HG03045 (cell line): ENCODE results near the gene KCNH2.
A peak's percentile ranks its signal among the peaks of the same experiment; 100 is the strongest.

Experiments used
- ATAC-seq: cut with Tn5 transposase; IDR thresholded peaks from one replicate; pipeline ENCODE4 v1.9.1; 2021; ENCODE audit warnings: mild to moderate bottlenecking, moderate library complexity; ENCODE audit not compliant: unreplicated experiment

The KCNH2 gene

DNA sequence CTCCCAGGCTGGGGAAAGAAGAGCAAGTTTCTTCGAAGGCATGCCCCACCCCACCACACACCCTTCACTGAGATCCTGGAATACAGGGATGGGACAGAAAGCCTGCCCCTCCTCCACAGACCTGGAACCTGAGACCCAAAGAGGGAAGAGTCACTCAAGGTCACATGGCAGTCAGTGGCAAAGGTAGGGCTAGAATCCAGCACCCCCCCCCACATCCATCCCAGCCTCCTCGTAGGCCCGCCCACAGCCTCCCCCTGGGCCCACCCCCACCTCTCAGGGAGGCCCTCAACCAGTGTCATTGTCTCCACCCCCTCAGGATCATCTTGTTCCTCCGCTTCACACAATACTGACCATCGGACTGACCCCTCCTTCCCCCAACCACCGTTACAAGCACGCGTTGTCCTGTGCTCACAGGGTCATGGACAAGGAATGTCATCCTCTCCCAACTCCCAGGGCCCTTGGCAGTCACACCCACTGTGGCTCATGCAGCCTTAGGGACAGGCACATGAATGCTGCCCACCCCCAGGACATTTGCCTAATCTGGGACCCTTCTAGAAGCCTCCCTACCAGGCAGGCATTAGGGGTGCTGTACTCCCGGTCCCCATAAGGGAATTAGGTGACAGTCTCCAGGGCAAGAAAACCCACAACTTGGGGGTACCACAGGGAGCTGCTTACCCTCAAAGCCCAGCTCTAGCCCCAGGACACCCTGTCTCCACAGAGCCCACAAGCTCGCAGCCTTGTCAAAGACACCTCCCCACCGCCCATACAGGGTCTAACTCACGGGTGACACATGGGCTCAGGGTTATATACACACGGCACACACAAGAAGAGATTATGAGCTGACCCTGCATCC, 1.4 kb downstream of the KCNH2 start:
- ATAC-seq = no peak

DNA sequence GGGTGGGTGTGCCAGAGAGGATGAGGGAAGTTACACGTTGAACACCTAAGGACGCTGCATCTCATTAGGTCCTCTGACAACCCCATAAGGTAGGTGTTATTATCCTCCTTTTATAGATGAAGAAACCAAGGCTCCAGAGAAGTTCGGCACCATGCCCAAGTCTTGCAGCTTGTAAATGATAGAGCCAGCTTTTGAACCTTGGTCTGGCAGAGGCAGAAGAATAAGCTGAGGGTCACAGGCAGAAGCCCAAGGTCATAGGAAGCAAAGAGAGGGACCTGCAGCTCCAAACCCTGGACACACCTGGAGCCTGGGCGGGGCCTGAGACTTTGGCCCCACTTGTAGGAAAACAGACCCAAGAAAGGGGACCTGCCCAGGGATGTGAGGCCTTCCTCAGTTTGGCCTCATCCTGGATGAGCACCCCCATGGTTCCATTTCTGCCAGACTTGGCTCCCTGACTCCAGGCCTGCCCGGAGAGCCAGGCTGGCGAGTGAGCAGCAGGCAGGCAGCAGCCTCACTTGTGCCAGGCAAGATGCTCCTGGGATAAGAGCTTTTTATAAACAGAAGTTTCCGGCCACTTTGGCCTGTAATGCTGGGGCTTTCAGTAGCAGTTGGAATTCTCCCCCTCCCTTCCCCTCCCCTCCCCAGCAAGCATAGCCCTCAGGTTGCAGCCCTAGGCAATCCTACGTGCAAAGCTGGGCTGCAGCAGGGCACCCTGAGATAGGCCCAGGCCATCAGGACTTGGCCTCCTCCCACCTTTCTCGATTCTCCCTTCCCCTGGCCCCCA, 2.4 kb downstream of the KCNH2 start:
- ATAC-seq = no peak

DNA sequence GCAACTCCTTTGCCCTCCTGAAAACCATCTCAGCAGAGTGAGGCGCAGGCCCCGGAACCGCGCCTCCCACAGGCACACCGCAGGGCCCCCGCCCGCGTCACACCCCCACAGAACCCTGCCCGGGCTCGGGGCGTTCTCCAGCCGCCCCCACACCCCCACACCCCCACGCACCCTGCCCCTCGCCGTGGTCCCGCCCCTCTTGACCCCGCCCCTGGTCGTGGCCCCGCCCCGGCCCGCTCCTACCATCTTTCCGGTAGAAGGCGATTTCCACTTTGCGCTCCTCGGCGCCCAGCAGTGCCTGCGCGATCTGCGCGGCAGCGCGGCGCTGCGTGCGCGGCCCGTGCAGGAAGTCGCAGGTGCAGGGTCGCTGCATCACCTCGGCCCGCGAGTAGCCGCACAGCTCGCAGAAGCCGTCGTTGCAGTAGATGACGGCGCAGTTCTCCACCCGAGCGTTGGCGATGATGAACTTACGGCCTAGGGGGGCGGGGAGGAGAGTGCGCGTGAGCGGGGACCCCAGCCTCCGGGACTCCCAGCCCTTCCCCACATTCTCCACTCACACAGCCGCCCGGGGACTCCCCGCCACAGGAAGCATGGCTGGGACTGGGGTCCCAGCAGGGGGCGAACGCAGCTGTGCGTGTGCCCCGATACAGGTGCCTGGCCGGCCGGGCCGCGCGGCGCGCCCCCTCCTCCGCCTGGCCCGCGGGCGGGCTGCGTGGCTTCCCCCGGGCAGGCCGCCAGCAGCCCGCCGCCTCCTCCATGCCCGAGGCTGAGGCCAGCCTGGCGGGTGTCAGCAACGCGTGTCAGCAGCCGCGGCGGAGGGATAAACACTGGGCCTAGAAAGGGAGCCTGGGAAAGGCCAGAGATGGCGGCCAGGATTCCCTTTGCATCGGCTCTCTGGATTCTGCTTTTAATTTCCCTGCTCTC, 3.4 kb downstream of the KCNH2 start:
- ATAC-seq = peak; percentile 52

DNA sequence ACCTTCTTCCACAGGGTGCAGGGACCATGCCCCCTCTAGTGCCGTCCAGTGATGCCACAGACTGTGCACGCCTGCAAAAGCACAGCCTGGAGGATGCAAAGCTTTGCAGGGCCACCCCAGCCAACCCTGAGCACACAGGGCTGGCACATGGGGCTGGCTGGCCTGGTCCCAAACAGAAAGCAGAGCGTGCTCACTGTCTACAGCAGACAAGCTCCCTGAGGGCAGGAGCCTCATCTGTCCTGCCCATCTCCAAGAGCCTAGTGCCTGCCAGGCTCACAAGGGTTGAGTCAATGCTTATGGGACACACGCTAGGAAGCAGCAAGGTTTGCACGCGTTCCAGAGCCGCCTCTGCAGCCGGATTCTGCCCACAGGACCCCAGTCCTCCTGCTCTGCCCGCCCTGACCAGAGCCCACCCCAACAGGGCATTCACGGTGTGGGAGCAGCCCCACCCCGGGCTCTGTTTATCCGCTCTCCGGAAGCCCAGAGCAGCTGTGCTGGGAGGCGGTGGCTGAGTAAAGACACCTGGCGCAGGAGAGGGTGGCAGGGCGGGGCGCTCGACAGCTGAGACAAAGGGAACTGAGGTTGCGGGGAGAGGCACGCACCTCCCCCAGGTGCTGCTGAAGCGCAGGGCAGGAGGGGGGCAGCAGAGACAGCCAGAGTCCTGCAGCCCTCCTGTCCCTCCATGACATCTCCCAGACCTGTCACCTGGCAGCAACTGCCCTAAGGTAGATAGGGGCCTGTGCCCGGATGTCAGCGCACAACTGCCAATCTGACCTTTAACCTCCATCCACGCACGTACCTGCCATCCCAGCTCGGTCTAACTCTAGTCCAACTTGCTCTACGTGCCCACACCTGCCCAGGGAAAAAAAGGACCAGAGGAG, 4.3 kb downstream of the KCNH2 start:
- ATAC-seq = peak; percentile 1

DNA sequence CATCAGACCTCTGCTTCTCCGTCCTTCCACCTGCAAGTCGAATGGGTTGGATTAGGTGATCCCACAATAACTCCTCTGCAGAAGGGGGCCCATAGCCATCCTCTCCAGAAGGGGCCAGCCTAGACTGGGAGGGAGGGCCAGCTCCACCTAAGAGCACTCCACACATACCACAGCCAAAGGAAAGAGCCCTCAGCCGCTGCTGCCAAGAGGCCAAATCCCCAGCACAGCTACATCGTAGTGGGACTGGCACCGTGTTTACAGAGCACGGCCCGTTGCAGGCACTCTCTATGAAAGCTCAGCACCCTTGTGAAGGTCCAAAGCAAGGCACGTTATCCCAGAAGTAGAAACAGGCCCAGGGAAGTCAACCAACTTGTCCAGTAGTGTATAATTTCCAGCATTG, 5.4 kb downstream of the KCNH2 start:
- no peak for ATAC-seq

DNA sequence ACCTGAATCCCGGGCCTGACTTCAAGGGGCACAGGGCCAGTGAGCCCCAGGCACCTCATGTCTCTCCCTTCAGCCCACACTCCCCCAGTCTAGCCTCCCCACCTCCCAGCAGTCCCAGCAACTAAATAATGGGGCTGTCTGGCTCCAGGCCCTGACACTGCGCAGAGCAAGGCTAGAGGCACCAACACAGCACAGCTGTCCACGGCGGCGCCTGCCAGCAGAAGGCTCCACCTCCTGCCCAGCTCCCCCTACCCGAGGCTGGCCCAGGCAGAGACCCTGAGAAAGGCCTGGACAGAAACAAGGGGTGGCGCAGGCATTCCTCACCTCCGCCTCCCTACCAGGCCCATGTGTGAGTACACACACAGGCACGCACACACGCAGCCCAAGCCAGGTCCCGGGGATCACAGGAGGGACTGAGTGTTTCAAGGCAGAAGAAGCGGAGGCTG, 6.1 kb downstream of the KCNH2 start:
- ATAC-seq = no peak

DNA sequence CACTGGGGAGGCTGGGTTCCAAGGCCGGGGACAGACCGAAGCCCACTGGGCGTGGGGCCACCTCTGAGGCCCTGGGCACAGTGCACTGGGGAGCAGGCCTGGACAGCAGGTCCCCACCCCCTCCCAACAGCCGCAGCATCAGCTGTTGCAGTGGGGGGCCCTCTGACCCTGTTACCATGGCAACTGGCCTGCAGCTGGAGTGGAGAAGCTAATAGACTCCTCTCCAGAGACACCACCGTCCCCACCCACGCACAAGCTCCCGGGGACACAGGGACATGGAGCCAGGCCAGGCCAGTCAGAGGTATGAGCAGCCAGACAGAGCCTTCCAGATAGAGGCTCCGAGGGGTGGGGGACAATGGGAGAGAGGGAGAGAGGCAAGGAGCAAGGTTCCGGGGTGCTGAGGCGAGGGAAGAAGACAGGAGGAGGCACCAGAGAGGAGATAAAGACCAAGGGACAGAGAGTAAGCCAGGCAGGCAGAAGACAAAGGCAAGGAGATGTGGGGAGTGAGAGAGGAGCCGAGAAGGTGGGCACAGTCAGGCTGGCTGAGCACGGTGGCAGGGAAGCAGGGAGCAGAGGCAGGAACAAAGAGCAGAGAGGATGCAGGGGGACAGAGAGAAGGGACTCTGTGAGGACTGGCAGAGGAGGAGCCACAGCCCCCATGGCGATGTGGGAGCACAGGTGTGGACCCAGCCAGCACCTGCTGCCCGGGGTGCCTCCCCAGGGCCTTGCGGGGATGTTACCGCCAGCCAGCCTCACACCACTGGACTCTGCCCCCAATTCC, 6.7 kb downstream of the KCNH2 start:
- ATAC-seq = no peak

DNA sequence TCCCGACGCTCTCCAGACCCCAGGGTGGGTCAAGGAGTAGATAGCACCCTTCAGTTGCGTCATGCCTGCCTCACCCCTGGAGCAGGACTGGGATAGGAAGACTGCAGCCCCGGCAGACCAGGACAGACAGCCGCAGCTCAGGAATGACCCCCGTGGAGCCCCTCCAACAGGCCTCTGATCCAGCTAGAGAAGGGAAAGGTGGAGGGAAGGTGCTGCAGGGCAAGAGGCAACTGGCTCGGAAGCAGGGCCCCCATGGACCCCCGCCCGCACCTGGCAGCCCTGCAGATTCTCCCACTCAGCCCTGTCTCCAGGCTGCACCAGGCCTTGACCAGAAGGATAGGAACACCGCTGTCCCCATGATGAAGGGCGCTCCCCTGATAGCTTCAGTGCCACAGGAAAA, 7.7 kb downstream of the KCNH2 start:
- no peak for ATAC-seq

DNA sequence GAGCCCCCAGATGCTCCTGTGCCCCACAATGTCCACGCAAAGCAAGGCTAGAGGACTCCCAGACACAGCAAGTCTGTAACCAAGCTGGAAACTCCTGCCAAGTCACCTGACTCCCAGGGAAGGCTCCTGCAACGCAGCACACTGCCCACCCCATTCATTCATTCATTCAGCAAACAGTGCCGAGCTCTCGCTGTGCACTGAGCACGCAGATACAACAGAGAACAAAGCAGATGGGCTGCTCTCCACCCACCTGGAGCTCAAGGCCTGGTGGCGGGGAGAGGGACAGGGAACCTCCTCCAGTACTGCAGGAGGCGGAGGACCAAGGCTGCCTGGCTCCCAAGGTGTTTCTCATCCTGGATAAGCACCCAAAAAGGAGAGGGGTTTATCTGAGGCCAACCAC, 8.6 kb downstream of the KCNH2 start:
- no peak for ATAC-seq

DNA sequence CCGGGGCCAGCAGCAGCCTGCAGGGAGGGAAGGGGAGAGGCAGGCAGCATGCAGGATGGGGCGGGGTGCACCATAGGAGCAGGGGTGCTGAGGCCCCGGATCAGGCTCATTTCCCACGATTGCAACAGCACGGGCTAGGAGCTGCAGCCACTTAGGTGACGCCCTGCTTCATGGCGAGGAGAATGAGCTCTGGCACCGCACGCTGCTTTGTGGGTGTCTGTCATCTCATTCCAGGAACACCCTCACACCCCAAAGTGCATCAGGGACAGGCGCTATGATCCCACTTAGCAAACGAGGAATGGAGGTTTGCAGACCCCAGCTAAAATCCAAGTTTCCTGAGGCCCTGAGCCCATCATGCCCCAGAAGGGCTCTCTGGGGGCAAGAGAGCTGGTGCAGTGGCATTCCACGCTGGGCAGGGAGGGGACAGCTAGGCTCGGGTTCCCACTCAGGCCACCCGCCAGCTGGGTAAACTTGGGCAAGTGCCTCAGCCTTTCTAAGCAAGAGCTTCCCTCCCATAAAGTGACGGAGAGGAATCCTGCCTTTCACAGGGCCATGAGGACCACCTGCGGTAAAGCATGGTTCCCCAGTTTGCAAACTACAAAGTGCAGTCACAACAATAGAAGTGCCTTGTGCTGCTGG, 9.3 kb downstream of the KCNH2 start:
- ATAC-seq = no peak

DNA sequence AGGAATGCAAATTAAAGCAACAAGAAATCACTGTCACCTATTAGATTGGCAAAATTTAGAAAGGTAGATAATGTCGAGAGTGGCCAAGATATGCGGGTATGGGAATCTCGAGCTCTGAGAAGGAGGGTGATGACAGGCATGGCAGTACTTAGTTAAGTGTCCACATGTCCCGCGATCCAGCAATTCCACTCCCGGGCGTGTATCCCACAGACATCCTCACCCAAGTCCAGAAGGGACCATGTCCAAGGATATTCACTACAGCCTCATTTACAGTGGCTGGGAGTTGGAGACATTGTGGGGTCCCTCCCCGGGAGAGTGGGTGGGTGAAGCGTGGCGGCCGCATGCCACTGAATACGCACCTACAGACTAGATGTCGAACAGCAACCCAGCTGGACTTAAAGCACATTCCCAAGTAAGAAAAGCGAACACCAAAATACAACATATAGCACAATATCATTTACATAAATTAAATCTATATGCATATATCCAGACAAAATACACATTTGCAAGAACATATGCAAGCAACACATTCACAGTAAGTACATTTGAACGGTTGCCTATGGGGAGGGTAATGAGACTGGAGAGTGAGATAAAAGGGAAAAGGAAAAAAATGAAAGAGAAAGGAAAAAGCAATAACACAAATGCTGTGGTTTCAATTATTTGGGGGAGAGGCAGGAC, 9.9 kb downstream of the KCNH2 start:
- no peak for ATAC-seq

DNA sequence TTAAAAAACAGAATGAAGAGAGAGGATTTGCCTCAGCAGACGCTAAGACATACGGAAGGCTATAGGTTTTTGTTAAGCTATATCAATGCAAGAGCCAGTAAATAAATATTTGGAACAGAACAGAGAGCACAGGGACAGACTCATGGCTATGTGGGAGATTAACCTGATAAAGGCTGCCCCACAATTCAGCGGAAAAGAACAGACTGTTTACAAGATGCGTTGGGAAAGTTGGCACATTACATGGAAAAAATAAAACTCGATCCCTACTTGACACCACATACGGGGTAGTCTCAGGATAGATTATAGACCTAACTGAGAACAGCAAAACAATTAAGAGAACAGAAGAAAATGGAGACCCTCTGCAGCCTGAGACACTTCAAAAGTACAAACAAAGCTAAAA, 10.8 kb downstream of the KCNH2 start:
- ATAC-seq = no peak

DNA sequence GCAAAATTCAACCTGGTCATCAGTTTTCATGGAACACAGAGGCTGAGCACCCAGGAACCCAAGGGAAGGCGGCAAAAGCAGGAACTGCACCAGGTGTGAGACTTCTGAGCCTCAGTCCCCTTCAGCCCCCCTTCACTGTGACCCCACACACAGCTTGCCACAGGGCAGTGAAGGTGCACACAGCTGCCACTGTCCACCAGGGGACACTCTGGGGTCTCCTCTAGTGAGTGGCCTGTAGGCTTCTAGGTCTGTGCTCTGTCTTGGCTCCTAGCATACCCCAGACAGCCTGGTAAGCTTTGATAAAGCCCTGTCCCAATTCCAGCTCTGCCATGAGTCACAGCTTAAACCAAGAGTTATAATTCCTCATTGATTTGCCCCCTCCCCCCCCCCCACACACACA, 12.1 kb downstream of the KCNH2 start:
- no peak for ATAC-seq

DNA sequence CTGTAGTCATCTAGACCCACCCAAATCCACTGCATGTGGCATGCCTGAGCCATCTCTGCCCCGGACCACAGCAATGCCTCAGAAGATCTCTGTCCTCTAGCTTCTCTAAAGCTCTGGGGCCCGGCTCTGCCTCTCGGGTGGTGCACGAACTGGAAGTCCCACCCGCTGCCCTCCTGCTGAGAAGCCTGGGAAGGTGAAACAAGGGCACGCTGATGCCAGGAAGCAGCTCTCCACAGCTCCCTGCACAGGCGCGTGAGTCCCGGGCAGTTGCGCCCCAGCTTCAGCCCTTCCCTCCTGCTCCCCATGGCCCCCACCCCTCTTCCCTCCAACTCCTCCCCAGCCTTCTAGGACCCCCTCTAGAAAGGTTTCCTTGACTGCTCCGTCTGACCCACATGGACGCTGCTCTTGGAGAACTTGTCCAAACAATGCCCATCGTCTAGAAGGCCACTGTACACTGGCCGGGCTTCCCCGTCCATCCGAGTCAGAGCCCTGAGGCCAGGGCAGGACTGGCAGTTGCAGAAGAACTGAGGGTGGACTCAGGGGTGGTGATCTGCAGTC, 12.8 kb downstream of the KCNH2 start:
- no peak for ATAC-seq

DNA sequence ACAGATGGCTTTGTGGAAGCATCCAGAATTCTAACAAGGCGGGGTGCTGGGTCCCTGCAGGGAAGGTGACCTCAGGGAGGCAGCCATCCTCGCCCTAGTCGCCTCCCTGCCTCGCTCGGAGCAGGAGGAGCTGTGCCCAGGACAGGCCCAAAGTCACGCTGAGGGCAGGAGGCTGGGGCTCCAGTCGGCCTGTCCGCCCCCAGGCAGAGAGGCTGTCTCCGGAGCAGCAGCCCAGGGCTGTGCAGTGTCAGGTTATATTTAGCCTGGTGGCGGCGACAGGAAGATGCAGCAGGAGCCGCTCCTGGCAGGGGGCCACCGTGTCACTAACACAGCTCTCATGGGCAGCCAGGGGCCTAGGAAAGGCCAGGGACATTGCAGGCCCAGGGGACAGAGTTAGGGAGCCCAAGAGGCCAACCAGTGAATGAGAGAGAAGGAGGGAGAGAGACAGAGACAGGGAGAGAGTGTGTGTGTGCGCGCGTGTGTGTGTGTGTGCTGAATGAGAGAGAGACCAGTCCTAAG, 13.5 kb downstream of the KCNH2 start:
- no peak for ATAC-seq

DNA sequence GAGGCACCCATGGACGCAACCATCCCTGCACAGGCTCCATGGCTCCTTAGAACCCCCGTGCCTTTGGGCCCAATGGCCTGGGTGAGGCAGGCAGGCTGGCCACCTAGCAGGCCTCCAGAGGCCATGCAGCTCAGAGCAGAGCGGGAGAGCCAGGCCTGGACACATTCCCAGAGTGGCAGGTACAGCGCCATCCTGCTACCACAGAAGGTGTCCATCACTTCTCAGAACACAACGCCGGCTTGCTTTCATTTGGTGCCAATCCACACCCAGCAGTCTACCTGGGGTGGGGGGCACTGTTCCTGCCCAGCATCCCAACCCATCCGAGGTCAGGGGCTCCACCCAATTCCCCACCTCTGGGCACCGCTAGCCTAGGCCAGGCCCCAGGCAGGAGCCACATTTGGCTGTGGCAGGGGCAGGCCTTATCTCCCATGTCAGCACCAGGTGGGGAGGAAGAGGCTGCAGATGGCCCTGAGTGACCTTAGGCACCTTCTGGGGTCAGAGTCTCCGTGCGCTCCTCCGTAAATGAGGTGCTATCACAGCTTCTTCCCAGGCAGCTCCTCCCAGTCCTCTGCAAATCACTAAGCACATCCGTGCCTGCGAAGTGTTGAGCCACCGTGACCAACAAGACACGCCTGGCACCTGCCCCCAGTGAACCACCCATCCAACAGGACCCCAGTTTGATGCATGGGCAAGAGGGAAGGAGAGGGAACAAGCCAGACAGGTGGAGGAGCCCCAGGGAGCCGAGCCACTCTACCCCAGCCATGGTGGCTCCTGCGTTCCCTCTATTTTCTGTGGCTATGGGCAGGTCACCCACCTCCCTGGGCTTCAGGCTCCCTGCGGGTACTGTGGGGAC, 14.2 kb downstream of the KCNH2 start:
- no peak for ATAC-seq
